K562 (cell line): ENCODE results near the gene ZGLP1. TPM values are rescaled to one million over a fixed set of nuclear protein-coding genes. Genes with fewer than 3 reads are reported as not detected.

Source experiments
- CAMTA2 ChIP-seq: fragments of 250-450 bp; sonication (Bioruptor Pico); conservative IDR thresholded peaks from 2 replicates; pipeline ENCODE4 v1.5.1; 2022
- MGA ChIP-seq: fragments of 450-650 bp; IDR thresholded peaks from 2 replicates; pipeline ENCODE4 v1.6.1; 2016; ENCODE audit warnings: mild to moderate bottlenecking, moderate library complexity
- RBFOX2 ChIP-seq: fragments of 200-400 bp; formaldehyde crosslinking; IDR thresholded peaks from 2 replicates; pipeline ENCODE4 v1.6.1; 2017; ENCODE audit warnings: low read depth, mild to moderate bottlenecking, low read length, moderate library complexity
- RBM25 ChIP-seq: fragments of 200-400 bp; formaldehyde crosslinking; IDR thresholded peaks from 2 replicates; pipeline ENCODE4 v1.6.1; 2018; ENCODE audit warnings: low read length, low read depth, moderate library complexity; ENCODE audit not compliant: severe bottlenecking
- TCF3 ChIP-seq: sonication (generic); formaldehyde crosslinking; IDR thresholded peaks from 2 replicates; pipeline ENCODE4 v1.4.0; 2020; ENCODE audit warnings: mild to moderate bottlenecking, missing genetic modification reagents
- ZNF23 ChIP-seq: fragments of 250-450 bp; sonication (Bioruptor Pico); IDR thresholded peaks from 2 replicates; pipeline ENCODE4 v1.4.0; 2020; ENCODE audit warnings: mild to moderate bottlenecking
- ZNF41 ChIP-seq: fragments of 250-450 bp; sonication (Bioruptor Pico); conservative IDR thresholded peaks from 2 replicates; pipeline ENCODE4 v1.4.0; 2020; ENCODE audit warnings: mild to moderate bottlenecking
- polyA plus RNA-seq, 8 experiments: library from polyadenylated mRNA; depleted of rRNA in 4 of 8; stranded (reverse) in 5 of 8; unstranded in 3 of 8; fragments of >200 nt; fragmentation: Nextera tagmentation in 2 of 8; fragmentation: Illumina TruSeq in 1 of 8; extraction: Ambion mirVana in 2 of 8; extraction: Trizol in 1 of 8; gene quantifications; 2 replicates each; pipeline versions ENCODE4 v1.2.1 to v1.2.3, GENCODE V29; 2011 to 2014; ENCODE audit warnings: inconsistent platforms in 1 of 8, missing spikeins in 1 of 8
- total RNA-seq, 7 experiments: library from RNA; depleted of rRNA in 6 of 7; stranded (reverse); fragments of >200 nt in 6 of 7; fragmentation: Illumina TruSeq in 2 of 7; extraction: Trizol in 2 of 7; gene quantifications; 2 replicates each; pipeline versions ENCODE4 v1.2.1 to v1.2.3, GENCODE V29; 2011 to 2021; ENCODE audit warnings: low replicate concordance in 1 of 7
- TF ChIP-seq, protein P1 (sequence below), 3 experiments: IDR thresholded peaks in 2 of 3; conservative IDR thresholded peaks in 1 of 3; 2 replicates each; pipeline ENCODE4 v1.5.1; 2011 to 2012; ENCODE audit warnings: low read length in 3 of 3, mild to moderate bottlenecking in 3 of 3, control low read depth in 2 of 3, improper control_type of control experiment in 1 of 3, inconsistent platforms in 1 of 3, low read depth in 1 of 3, mixed read lengths in 1 of 3, moderate library complexity in 1 of 3; ENCODE audit not compliant: insufficient read depth in 2 of 3
- TF ChIP-seq, protein P2 (sequence below), 2 experiments: fragments of 450-650 bp; IDR thresholded peaks; 2 replicates each; pipeline ENCODE4 v1.6.1; 2018; ENCODE audit warnings: mild to moderate bottlenecking in 2 of 2, low read depth in 1 of 2; ENCODE audit not compliant: partially characterized antibody in 2 of 2

The ZGLP1 gene
- total and polyA plus RNA-seq, 9 of the 15 experiments (the other 6 are each of a cell fraction or from before 2014, with no cell fraction given), result 0.24 to 4.5 (median 2.2) TPM

- TF ChIP-seq, protein P1, sequence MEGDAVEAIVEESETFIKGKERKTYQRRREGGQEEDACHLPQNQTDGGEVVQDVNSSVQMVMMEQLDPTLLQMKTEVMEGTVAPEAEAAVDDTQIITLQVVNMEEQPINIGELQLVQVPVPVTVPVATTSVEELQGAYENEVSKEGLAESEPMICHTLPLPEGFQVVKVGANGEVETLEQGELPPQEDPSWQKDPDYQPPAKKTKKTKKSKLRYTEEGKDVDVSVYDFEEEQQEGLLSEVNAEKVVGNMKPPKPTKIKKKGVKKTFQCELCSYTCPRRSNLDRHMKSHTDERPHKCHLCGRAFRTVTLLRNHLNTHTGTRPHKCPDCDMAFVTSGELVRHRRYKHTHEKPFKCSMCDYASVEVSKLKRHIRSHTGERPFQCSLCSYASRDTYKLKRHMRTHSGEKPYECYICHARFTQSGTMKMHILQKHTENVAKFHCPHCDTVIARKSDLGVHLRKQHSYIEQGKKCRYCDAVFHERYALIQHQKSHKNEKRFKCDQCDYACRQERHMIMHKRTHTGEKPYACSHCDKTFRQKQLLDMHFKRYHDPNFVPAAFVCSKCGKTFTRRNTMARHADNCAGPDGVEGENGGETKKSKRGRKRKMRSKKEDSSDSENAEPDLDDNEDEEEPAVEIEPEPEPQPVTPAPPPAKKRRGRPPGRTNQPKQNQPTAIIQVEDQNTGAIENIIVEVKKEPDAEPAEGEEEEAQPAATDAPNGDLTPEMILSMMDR (IDR thresholded peaks at IDR 0.05 in 2 of 3, conservative IDR thresholded peaks at IDR 0.05 in 1 of 3; ENCODE audit: insufficient read depth in 2 of 3, low read depth in 1 of 3, low read length in 3 of 3), result peak; percentile 38 to 39 (median 38); a peak in 4 of 6 replicates
- TF ChIP-seq TCF3 (CRISPR knock-in tag) (no peak), ZNF41 (CRISPR knock-in tag) (no peak), RBM25 (no peak), CAMTA2 (no peak), MGA (peak; percentile 58), ZNF23 (CRISPR knock-in tag) (no peak), RBFOX2 (peak; percentile 79)
- TF ChIP-seq, protein P2, sequence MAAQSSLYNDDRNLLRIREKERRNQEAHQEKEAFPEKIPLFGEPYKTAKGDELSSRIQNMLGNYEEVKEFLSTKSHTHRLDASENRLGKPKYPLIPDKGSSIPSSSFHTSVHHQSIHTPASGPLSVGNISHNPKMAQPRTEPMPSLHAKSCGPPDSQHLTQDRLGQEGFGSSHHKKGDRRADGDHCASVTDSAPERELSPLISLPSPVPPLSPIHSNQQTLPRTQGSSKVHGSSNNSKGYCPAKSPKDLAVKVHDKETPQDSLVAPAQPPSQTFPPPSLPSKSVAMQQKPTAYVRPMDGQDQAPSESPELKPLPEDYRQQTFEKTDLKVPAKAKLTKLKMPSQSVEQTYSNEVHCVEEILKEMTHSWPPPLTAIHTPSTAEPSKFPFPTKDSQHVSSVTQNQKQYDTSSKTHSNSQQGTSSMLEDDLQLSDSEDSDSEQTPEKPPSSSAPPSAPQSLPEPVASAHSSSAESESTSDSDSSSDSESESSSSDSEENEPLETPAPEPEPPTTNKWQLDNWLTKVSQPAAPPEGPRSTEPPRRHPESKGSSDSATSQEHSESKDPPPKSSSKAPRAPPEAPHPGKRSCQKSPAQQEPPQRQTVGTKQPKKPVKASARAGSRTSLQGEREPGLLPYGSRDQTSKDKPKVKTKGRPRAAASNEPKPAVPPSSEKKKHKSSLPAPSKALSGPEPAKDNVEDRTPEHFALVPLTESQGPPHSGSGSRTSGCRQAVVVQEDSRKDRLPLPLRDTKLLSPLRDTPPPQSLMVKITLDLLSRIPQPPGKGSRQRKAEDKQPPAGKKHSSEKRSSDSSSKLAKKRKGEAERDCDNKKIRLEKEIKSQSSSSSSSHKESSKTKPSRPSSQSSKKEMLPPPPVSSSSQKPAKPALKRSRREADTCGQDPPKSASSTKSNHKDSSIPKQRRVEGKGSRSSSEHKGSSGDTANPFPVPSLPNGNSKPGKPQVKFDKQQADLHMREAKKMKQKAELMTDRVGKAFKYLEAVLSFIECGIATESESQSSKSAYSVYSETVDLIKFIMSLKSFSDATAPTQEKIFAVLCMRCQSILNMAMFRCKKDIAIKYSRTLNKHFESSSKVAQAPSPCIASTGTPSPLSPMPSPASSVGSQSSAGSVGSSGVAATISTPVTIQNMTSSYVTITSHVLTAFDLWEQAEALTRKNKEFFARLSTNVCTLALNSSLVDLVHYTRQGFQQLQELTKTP (IDR thresholded peaks at IDR 0.05; ENCODE audit: low read depth in 1 of 2, partially characterized antibody in 2 of 2), result no peak
Measured at GRCh38 chr19:10334588-10335351, 25.2 kb upstream of the ZGLP1 start (continued).
